DMS 273 (cell line): ENCODE results near the gene TCF7L1.

Experiments
- DNase-seq: peaks from one replicate; lab custom pipeline; 2025; ENCODE audit not compliant: unreplicated experiment; lab: John Stamatoyannopoulos, UW

TCF7L1 gene

GRCh38 chr2:85248773-85249509 lies 115.7 kb downstream of the TCF7L1 start:
- peak; percentile 72 for DNase-seq

- peak; percentile 68 for DNase-seq
Observed at GRCh38 chr2:85250045-85250444, 116.9 kb downstream of the TCF7L1 start.

GRCh38 chr2:85251070-85251616 lies 118.0 kb downstream of the TCF7L1 start:
- no peak for DNase-seq

DNA sequence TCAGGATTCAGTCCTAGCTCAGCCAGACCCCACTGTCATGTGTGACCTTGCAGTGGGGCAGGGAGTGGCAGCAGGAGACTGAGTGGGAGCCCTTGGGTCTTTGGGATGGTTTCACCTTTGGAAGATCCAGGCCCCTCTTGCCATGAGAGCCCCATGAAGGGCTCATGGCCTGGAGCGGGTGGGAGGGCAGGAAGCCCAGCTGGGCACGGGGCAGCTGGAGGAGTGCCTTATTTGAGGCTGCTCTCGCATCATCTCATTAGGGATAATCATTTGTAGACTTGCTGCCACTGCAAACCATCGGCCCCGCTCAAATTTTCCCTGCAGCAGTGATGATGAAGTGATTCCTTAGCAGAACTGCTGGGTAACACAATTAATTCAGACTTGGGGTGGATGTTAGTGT lies 120.7 kb downstream of the TCF7L1 start:
- no peak for DNase-seq

- no peak for DNase-seq
Observed at GRCh38 chr2:85254540-85255300, 121.5 kb downstream of the TCF7L1 start.

DNA sequence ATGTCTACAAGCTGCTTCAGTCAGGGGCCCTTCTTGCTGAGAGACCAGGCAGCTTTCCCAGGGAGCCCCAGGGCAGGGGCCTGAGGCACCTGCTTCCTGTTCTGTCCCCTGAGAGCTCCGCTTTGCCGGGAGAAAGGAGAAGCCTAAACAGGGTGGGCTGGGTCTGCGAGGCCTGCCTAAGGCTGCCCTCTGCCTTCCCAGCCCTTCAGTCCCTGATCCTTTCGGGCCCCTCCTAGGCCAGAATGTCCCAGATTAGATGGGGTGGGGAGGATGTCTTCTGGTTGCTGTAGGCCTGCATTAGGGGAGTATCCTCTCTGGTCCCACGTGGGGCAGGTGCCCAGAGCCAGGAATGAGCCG lies 122.2 kb downstream of the TCF7L1 start:
- no peak for DNase-seq

DNA sequence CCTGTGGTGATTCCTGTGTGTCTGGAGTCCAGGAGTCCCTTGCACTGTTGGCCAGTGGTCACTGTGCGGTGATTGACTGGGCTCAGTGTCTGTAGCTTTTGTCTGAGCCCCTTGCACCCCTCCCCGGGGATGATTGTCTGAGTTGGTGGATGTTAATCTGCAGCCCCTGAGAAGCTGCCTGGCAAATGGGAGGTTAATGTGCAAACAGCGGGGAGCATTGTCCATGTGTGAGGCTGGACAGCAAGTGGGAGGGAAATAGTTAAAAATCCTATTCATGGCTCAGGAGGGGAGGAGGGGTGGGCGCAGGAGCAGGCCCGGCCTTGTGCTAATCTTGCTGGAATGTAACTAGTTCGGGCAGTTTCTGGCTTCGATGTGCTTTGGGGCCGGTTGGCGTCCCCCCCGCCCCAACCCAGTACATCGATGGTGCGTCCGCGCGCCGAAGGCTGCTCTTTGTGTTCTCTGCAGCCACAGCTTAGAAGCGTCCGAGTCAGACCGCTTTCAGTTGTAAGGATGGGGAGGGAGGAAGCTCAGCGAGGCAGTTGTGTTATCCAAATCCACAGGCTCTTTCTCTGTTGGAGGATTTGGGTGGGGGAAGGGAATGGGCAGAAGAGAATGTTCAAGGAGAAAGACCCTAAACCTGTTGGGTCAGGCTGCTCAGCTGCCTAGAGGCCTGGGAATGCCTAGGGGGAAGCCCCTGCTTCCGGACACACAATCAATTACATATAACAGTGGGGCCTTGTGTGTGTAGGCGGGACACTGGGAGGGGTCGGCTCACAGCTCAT lies 122.8 kb downstream of the TCF7L1 start:
- no peak for DNase-seq

DNA sequence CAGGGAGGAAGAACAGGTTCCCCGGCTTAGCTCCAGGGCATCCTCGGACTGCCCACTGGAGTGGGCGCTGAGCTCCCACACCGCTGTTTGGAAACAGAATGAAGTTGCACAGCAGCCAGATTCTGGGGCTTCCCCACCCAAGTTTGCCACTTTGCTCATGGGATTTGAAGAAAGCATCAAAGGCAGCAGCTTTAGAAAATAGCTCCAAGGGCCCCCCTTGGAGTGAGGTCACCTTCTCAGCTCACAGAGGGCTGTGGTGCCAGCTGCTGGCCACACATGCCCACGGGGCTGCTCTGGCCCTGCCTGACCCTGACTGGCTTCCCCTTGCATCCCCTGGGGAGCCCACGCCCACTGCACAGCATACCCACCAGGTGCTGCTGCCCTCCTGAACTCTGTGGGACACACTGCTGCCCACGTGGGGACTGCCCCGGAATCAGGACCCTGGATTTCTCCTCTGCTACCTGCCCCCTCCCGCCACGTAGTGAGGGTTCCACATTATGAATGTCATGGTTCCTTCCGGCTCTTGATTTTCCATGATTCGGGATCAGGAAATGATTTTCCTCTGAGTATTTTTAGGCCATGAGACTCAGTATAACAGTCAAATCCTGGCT lies 124.3 kb downstream of the TCF7L1 start:
- no peak for DNase-seq

DNA sequence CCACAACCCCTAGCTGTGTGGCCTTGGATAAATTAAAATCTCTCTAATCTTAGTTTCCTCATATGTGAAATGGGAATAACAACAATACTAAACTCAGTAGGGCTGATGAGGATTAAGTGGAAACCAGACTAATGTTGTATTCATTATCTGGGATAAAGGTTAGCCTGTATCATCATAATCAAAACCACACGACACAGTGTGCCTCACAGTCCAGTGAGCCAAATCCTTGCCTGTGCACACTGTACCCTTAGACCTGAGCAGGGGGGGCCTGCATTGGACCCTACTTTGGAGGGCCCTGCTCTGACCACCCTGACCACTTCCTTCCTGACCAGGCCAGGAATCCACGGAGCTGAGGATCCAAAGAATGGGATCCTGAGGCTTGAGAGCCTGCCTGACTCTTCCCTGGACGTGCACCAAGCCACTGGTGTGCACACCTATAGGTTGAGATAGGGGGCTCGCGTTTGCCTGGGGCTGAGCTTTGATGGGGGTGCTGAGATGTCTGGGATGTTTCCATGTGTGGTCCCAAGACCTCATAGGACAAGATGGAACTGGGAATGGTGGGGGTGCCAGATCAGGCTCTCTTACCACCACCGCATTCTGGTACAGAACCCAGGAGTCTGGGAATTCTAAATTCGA lies 124.9 kb downstream of the TCF7L1 start:
- DNase-seq = no peak

DNA sequence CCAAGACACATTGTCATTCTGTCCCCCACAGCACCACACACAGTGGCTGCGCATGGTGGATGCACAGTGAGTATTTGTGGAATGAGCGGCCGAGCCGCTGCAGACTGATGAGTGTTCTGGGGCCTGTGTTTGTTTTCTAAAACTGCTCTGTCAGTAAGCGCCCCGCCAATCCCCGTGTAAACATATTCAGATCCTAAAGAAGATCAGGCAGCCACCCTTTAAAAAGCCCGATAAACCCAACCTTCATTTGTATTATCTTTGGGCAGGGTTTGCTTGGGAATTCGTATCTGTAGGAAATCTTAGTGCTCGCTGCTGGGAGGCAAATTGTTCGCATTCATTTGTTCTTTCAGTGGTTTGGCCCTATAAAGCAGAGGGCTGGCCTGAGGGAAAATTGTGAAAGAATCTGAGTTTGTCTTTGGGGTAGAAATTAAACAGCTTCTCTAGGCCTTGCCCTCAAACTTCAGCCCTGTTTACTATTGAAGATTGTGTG lies 126.0 kb downstream of the TCF7L1 start:
- DNase-seq = no peak

- DNase-seq = no peak
Observed at GRCh38 chr2:85259879-85260278, 126.7 kb downstream of the TCF7L1 start.

GRCh38 chr2:85263591-85263990 lies 130.4 kb downstream of the TCF7L1 start:
- DNase-seq = no peak

DNA sequence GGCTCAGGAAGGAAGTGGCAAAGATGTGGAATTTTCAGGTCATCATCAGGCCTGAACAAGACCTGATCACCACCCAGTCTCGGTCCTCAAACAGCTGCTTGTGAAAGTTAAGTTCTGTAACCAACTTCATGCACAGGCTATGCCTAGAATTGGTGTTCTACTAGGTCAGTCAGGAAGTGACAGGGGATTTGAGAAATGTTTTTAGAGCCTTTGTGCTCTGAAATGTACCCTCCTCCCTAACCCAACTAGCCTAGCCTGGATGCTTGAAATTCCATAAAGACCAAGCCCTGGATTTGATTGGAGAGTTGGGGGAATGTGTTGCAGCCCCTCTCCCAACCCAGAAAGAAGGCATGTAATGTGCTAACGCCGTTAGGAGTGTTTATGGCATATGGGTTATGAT lies 131.3 kb downstream of the TCF7L1 start:
- DNase-seq = no peak

DNA sequence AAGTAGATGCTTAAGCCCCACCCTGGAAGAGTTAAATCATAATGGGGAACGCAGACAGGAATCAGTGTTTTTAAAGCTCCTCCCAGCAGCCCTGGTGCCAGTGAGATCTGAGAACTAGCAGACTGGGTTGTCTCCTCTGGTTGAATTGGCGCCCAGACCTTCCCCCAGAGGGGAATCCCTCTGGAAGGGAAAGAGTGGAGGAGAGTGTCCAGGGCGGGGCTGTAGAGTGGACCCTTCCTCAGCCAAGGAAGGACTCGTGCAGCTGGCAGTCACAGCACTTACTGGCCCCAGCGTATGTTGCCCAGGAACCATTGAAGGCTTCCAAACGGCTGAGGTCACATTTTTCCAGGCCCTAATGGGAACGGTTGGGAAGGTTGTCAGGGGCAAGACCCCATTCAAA lies 132.1 kb downstream of the TCF7L1 start:
- DNase-seq = no peak

DNA sequence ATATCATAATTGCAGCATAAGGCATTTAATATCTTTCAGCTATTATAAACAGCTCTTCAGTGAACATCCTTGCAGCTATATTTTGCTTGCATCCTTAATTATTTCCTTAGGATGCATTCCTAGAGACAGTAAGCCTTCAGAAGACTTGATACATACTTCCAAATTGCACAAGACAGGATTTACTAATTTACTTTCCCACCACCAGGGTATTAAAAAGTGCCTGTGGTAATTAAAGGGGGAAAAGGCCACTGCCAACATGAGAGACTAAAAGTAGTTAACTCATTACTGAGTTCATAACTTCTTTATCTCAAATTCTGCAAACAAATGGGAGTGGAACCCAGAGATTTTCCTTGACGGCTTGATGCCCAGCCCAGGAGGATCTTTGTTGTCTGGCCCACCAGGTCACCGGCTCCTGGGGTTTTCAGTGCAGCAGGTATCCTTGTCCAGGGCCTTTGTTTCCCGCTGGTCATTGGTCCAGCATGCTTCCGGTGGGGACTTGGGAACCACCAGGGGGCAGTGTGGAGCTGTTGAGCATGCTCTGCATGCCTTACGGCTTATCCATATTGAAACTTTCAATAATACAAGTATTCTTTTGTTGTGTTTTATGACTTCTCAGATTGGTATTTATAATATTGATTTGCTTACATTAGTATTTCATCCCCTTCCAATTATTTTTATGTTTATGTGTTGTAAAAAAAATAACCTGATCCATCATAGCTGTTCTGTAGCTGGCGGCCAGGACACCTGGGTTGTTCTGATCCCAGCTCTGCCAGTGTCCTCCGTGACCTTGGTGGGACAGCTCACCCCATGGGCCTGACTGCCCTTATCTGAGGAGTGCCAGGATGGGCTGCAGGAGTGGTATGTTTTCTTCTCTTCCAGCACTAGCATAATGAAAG lies 133.2 kb downstream of the TCF7L1 start:
- peak; percentile 74 for DNase-seq

- DNase-seq = no peak
Observed at GRCh38 chr2:85269959-85270358, 136.8 kb downstream of the TCF7L1 start.

DNA sequence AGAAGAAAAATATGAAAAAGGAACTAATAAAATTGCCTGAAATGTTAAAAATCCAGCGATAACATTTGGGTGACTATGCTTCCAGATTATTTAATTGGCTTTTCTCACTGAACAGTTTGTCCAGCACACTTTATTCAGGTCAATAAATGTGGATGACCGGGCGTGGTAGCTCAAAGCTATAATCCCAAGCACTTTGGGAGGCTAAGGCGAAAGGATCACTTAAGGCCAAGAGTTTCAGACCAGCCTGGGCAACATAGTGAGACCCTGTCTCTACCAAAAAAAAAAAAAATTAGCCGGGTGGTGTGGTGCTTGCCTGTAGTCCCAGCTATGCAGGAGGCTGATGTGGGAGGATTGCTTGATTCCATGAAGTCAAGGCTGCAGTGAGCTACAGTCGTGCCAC lies 139.2 kb downstream of the TCF7L1 start:
- no peak for DNase-seq

DNA sequence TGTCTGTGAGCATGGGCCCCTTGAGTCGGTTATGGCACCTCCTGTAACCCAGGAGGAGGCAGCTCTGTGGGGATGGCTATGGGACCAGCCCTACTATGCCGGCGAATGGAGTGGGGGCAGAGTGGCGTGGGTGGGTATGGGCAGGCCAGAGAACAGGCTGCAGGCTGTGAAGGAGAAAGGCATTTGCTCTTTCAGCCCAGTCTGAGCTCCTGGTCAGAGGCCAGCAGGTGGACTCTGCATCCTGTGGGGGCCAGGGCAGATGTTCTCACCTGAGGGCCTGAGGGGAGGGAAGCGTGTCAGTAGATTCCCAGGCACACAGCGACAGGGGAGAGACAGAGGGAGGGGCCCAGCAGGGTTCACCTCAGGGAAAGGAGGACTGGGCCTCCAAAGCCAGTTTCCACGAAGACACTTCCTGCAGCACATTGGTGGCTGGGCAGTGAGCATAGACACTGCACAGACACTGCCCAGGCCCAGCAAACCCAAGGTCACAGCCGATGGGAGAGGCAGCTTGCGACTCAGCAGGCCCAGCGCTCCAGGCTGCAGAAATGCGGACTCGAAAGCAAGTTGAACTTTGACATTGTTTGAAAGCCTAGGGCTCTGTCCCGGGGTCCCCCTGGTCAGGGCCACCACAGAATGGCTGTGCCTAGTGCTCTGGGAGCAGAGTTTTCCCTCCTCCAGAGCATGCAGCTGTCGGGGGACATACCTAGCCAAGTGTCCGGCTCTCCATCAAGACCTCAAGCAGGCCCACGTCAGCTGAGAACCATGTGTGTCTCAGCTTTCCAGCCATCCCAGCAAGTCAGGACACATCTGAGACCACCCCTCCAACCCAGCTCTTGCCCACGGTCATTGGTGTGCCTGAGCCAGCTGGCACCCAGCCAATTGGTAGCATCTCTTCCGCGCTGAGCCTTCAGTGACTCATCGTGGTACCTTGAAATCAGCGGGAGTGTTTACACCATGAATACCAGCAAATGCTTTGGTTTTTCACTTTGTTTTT lies 140.8 kb downstream of the TCF7L1 start:
- DNase-seq = peak; percentile 43
